HG02852 (cell line): ENCODE data around the gene ZNF586.
A peak's percentile ranks its signal among the peaks of the same experiment; 100 is the strongest.
"Not testable (repeated sequence)": the region's sequence is repeated elsewhere in the genome, so short reads cannot be mapped to it uniquely, and the experiment has no call there.

Experiments used
- ATAC-seq: cut with Tn5 transposase; IDR thresholded peaks from one replicate; pipeline ENCODE4 v1.9.1; 2021; ENCODE audit warnings: mild to moderate bottlenecking, moderate library complexity; ENCODE audit not compliant: unreplicated experiment

The ZNF586 gene

GRCh38 chr19:57789288-57789687, 19.8 kb downstream of the ZNF586 start:
- ATAC-seq = no peak

- not testable (repeated sequence) for ATAC-seq
Observed at GRCh38 chr19:57796580-57796979, 27.1 kb downstream of the ZNF586 start.

GRCh38 chr19:57800696-57801095, 31.2 kb downstream of the ZNF586 start:
- no peak for ATAC-seq

- no peak for ATAC-seq
Observed at GRCh38 chr19:57802269-57802668, 32.8 kb downstream of the ZNF586 start.

GRCh38 chr19:57803265-57803593, 33.8 kb downstream of the ZNF586 start:
- ATAC-seq = no peak

- no peak for ATAC-seq
Observed at GRCh38 chr19:57803594-57804325, 34.3 kb downstream of the ZNF586 start.

GRCh38 chr19:57807541-57807940, 38.1 kb downstream of the ZNF586 start:
- no peak for ATAC-seq

- ATAC-seq = not testable (repeated sequence)
Observed at GRCh38 chr19:57810410-57811295, 41.2 kb downstream of the ZNF586 start.

- ATAC-seq = no peak
Observed at GRCh38 chr19:57812226-57812625, 42.8 kb downstream of the ZNF586 start.

- not testable (repeated sequence) for ATAC-seq
Observed at GRCh38 chr19:57812975-57813820, 43.7 kb downstream of the ZNF586 start.

- ATAC-seq = no peak
Observed at GRCh38 chr19:57813919-57814504, 44.5 kb downstream of the ZNF586 start.

GRCh38 chr19:57814505-57815246, 45.2 kb downstream of the ZNF586 start, which contains the start of gene ZNF552:
TSS of gene ZNF552 (minus strand) at chr19:57814913. CDS start at chr19:57814743, 170 bp downstream.
- ATAC-seq = peak; percentile 67

- no peak for ATAC-seq
Observed at GRCh38 chr19:57815247-57816075, 46.0 kb downstream of the ZNF586 start.

- no peak for ATAC-seq
Observed at GRCh38 chr19:57816652-57817051, 47.2 kb downstream of the ZNF586 start.

GRCh38 chr19:57817976-57818375, 48.5 kb downstream of the ZNF586 start:
- ATAC-seq = no peak

- no peak for ATAC-seq
Observed at GRCh38 chr19:57818378-57818777, 48.9 kb downstream of the ZNF586 start.

GRCh38 chr19:57819475-57820148, 50.1 kb downstream of the ZNF586 start:
- ATAC-seq = peak; percentile 90

GRCh38 chr19:57820599-57820998, 51.1 kb downstream of the ZNF586 start:
- ATAC-seq = no peak

- not testable (repeated sequence) for ATAC-seq
Observed at GRCh38 chr19:57821095-57821494, 51.6 kb downstream of the ZNF586 start.
